ENCODE data around the gene LAIR2.

LAIR2 gene

DNA sequence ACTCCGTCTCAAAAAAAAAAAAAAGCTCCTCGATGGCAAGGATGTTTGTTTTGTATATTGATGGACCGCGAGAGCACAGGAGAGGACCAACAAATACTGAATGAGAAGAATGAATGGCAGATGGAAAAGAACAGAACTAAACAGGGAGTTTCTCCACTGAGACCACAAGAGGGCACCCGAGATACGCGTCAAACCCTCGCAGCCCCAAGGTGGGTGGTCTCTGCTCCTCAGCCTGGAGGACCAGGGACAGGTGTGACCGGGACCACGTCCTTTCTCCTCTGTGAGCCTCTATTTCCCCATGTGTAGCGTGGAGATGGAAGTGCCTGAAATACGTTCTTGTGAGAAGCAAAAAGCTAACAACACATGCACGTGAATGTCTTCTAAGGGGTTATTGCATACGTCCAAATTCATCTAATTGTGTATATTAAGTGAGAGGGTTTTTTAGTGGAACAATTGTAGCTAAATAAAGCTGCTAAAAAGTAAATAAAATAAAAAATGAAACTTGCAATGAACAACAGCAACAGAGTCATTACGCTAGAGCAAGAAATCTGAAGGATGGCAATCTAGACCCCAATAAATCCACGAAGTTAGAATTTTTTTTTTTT lies 21.2 kb upstream of the LAIR2 start:
- peak; percentile 50 for DNase-seq
- no peaks in the 10 kb centered on the region for H3K79me2 ChIP-seq (ENCODE audit: low read length)
- no peaks in the 10 kb centered on the region for H3K4me1 ChIP-seq (ENCODE audit: low read length)
- no peaks in the 10 kb centered on the region for H4K20me1 ChIP-seq (ENCODE audit: insufficient read depth, low read length)
- no peak overlapping the region for H3K9ac ChIP-seq (ENCODE audit: low read length)
- no peaks in the 10 kb centered on the region for H3F3A ChIP-seq (ENCODE audit: insufficient read depth, low read length)
- peaks cover 85% of the 10 kb centered on the region for H3K27me3 ChIP-seq (replicated peaks; ENCODE audit: insufficient read depth, low read length)
- no peak overlapping the region for H3K4me3 ChIP-seq (ENCODE audit: low read length)
- no peak overlapping the region for H2AFZ ChIP-seq (ENCODE audit: low read length)
- no peak overlapping the region for H3K4me2 ChIP-seq (ENCODE audit: low read depth, low read length)
- H3K36me3 ChIP-seq (replicated peaks; ENCODE audit: insufficient read depth, low read length), result no peaks in the 10 kb centered on the region
- no peaks in the 10 kb centered on the region for H3K9me3 ChIP-seq (replicated peaks; ENCODE audit: insufficient read depth, low read length)
- H3K27ac ChIP-seq (ENCODE audit: low read length), result no peak overlapping the region
- H3K9me2 ChIP-seq (replicated peaks; ENCODE audit: insufficient read depth, low read length), result no peaks in the 10 kb centered on the region
- TF ChIP-seq, protein P1, sequence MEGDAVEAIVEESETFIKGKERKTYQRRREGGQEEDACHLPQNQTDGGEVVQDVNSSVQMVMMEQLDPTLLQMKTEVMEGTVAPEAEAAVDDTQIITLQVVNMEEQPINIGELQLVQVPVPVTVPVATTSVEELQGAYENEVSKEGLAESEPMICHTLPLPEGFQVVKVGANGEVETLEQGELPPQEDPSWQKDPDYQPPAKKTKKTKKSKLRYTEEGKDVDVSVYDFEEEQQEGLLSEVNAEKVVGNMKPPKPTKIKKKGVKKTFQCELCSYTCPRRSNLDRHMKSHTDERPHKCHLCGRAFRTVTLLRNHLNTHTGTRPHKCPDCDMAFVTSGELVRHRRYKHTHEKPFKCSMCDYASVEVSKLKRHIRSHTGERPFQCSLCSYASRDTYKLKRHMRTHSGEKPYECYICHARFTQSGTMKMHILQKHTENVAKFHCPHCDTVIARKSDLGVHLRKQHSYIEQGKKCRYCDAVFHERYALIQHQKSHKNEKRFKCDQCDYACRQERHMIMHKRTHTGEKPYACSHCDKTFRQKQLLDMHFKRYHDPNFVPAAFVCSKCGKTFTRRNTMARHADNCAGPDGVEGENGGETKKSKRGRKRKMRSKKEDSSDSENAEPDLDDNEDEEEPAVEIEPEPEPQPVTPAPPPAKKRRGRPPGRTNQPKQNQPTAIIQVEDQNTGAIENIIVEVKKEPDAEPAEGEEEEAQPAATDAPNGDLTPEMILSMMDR (IDR thresholded peaks at IDR 0.05; ENCODE audit: low read length), result peak; percentile 69
- TF ChIP-seq EZH2phosphoT487 (IDR thresholded peaks at IDR 0.05; ENCODE audit: low read length), result no peak

DNA sequence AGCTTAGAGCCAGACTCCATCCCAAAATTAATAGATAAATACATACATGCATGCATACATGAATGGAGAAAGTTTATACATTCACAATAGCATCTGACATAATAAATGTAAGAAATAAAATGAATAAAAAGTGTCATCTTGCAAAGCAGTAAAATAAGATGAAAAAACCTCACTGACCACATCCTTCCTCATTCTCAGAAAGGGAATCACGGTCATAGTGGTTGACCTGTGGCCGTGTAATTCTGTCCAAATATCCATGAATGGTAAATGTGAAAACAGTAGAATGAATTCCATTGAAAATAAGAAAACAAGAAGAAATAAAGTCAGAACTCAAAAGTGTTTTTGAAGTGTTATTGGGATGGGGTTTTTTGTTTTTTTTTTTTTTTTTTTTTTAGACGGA lies 19.7 kb upstream of the LAIR2 start:
- no peak for DNase-seq
- Histone ChIP-seq H3K36me3 (replicated peaks; ENCODE audit: insufficient read depth, low read length) (no peaks in the 10 kb centered on the region), H3K9me2 (replicated peaks; ENCODE audit: insufficient read depth, low read length) (no peaks in the 10 kb centered on the region), H3K9ac (ENCODE audit: low read length) (no peak overlapping the region), H3K27me3 (replicated peaks; ENCODE audit: insufficient read depth, low read length) (peaks cover 82% of the 10 kb centered on the region), H4K20me1 (ENCODE audit: insufficient read depth, low read length) (no peaks in the 10 kb centered on the region), H3K9me3 (replicated peaks; ENCODE audit: insufficient read depth, low read length) (no peaks in the 10 kb centered on the region), H3K4me2 (ENCODE audit: low read depth, low read length) (no peak overlapping the region), H3F3A (ENCODE audit: insufficient read depth, low read length) (no peaks in the 10 kb centered on the region), H3K4me3 (ENCODE audit: low read length) (no peak overlapping the region), H3K79me2 (ENCODE audit: low read length) (no peaks in the 10 kb centered on the region), H3K27ac (ENCODE audit: low read length) (no peak overlapping the region), H2AFZ (ENCODE audit: low read length) (no peak overlapping the region), H3K4me1 (ENCODE audit: low read length) (no peaks in the 10 kb centered on the region)
- TF ChIP-seq EZH2 (optimal IDR thresholded peaks at IDR 0.05; ENCODE audit: low read depth, low read length) (no peak), EZH2phosphoT487 (IDR thresholded peaks at IDR 0.05; ENCODE audit: low read length) (no peak)
- TF ChIP-seq, protein P1 (IDR thresholded peaks at IDR 0.05; ENCODE audit: low read length), result no peak

DNA sequence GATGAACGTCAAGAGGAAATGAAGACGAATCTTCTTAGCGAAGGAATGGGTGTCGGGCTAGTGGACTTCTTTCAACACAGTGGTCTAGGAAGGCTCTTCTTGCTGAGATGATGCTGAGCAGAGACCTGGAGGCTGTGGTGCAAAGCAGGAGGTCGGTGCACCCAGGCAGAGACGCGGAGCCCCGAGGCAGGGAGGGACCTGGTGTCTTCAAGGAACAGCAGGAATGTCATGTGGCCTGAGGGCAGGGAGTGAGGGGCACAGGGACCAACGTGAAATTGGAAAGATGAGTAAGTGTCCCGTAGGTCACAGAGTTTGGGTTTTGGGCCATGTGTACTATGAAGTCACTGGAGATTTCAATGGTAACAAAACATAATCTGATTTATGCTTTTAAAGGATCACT lies 18.2 kb upstream of the LAIR2 start:
- TF ChIP-seq, protein P1 (IDR thresholded peaks at IDR 0.05; ENCODE audit: low read length), result no peak
- TF ChIP-seq EZH2 (optimal IDR thresholded peaks at IDR 0.05; ENCODE audit: low read depth, low read length) (no peak), EZH2phosphoT487 (IDR thresholded peaks at IDR 0.05; ENCODE audit: low read length) (no peak)
- Histone ChIP-seq H3F3A (ENCODE audit: insufficient read depth, low read length) (no peaks in the 10 kb centered on the region), H3K9me2 (replicated peaks; ENCODE audit: insufficient read depth, low read length) (no peaks in the 10 kb centered on the region)

More for the DNA sequence above, 18.2 kb upstream of the LAIR2 start:
- H4K20me1 ChIP-seq (ENCODE audit: insufficient read depth, low read length), result no peaks in the 10 kb centered on the region
- peaks cover 87% of the 10 kb centered on the region for H3K27me3 ChIP-seq (replicated peaks; ENCODE audit: insufficient read depth, low read length)
- no peaks in the 10 kb centered on the region for H3K4me1 ChIP-seq (ENCODE audit: low read length)
- H3K4me3 ChIP-seq (ENCODE audit: low read length), result no peak overlapping the region
- H3K9ac ChIP-seq (ENCODE audit: low read length), result no peak overlapping the region
- H3K79me2 ChIP-seq (ENCODE audit: low read length), result no peaks in the 10 kb centered on the region
- no peak overlapping the region for H3K4me2 ChIP-seq (ENCODE audit: low read depth, low read length)
- H3K27ac ChIP-seq (ENCODE audit: low read length), result no peak overlapping the region
- H3K36me3 ChIP-seq (replicated peaks; ENCODE audit: insufficient read depth, low read length), result no peaks in the 10 kb centered on the region
- no peak overlapping the region for H2AFZ ChIP-seq (ENCODE audit: low read length)
- no peaks in the 10 kb centered on the region for H3K9me3 ChIP-seq (replicated peaks; ENCODE audit: insufficient read depth, low read length)
- no peak for DNase-seq
